Urothelium cell line (cell line): ENCODE results near the gene NEK6.

Experiments used
- DNase-seq: peaks from one replicate; pipeline ENCODE4 v3.0.0; 2011; ENCODE audit warnings: low spot score, mixed read lengths
- FAIRE-seq: peaks from 2 replicates; lab custom pipeline; 2011; peaks lifted over from hg19 to GRCh38; lab: Jason Lieb, UNC

NEK6 gene

DNA sequence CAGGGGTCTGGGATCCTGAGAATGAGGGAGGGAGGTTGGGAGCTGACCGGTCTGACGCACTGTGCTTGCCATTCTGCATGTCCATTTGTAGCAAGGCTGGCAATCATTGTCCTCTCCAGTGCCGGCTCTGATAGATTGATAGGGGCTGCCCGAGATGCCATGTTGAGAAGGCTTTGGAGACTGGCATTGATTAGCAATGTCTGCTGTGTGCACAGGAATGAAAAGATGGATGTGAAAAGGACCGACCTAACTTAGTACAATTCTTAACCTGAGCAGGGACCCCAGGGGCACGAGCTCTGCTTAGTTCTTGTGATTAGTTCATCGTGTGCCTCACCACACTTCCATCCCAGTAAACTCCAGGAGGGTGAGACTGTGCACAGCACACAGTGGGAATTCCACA, 17.0 kb downstream of the NEK6 start:
- DNase-seq = no peak
- no peak for FAIRE-seq

DNA sequence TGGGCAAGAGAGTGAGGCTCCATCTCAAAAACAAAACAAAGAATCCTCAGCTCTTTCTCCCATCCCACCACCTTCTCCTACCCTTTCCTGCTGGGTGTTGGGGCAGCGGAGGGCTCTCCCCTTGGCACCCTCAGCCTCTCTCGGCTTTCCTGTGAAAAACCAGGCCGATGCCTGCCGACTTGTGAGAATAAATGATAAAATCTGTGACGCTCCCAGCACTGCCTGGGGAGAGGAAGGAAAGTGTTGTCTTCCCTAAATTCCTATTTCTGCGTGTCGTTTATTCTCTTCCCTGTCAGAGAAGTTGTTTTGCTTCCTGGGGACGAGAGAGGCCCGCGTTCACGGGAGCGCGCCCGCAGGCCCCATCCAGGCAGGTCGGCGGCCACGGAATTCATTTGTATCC, 19.7 kb downstream of the NEK6 start:
- DNase-seq (no peak), FAIRE-seq (no peak)

DNA sequence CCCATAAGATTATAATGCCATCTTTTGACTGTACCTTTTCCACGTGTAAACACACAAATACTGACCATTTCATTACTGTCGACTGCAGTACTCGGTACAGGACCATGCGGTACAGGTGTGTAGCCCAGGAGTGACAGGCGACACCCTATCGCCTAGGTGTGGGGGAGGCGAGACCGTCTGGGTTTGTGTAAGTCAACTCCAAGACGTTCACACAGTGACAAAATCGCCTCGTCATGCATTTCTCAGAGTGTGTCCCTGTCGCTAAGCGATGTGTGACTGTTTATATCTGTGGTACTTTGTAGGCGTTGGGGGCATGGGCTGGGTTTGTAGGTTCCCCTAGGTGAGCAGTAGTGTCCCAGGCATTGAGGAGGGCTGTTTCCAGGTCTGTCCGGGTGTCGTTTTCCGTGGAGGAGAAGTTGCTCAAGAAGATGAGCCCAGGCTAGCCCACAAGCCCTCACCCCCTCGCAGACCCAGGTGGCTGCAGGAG, 20.3 kb downstream of the NEK6 start:
- DNase-seq = no peak
- no peak for FAIRE-seq

DNA sequence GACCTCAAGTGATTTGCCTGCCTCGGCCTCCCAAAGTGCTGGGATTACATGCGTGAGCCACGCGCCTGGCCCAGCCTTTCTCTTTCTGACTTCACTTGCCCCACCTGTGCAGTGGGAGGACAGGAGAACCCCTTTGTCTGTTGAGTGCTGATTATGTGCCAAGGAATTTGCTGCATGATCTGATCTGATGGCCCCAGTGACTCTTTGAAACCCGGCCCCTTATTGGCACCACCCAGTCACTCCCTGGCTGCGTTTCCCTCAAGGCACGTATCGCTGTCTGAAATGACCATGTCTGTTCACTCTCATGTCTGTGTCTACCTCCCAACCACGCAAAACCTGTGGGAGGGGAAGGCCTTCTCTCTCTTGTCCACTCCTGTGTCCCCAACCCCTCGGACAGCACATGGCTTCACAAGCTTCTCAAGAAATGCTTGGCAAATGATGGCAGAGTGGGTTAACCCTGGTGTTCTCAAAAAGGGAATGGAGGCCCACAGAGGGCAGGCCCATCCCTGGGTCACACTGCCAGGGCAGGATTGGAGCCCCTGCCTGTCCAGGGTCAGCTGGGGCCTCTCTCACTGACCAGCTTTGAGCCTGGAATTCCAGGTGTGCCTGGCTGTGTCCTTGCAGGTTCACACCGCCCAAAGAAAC, 21.9 kb downstream of the NEK6 start:
- DNase-seq (no peak), FAIRE-seq (no peak)

DNA sequence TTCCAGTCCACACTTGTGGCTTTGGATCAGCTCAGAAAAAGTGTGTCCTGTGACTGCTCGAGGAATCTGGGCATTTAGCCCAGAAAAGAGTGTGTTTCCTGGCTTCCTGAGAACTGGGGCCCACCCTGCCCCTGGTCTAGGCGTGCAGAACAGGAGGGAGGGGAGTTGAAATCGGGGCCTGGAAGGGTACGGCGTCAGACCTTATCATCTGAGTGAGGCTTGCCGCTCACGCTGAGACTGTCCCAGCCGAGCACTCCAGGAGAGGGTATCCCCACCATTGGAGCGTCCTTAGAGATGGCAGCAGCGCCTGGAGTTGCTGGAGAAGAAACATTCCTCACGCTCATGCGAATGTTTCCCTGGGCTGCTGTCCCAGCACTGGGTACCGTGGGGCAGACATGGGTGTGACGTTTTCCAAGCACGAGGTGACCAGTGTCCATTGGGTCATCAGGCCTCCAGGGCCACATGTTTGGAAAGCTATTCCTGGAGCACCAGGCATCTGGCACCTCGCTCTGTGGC, 22.5 kb downstream of the NEK6 start:
- DNase-seq (no peak), FAIRE-seq (no peak)

DNA sequence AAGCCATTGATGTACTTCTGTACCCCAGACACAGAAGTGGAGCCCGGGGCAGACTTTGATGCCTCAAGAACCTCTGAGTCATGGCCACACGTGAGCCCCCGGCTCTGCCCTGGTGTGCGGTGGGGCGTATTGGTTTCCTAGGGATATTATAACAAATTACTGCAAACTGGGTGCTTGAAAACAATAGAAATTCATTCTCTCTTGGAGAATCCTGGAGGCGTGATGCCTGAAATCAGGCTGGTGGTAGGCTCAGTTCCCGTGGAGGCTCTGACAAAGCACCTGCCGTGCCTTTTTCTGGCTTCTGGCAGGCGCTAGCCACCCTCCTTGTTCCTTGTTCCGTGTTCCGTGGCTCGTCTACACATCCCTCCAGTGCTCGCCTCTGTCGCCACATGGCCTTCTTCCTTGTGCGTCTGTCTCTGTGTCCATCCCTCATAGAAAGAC, 24.2 kb downstream of the NEK6 start:
- DNase-seq = no peak
- no peak for FAIRE-seq

DNA sequence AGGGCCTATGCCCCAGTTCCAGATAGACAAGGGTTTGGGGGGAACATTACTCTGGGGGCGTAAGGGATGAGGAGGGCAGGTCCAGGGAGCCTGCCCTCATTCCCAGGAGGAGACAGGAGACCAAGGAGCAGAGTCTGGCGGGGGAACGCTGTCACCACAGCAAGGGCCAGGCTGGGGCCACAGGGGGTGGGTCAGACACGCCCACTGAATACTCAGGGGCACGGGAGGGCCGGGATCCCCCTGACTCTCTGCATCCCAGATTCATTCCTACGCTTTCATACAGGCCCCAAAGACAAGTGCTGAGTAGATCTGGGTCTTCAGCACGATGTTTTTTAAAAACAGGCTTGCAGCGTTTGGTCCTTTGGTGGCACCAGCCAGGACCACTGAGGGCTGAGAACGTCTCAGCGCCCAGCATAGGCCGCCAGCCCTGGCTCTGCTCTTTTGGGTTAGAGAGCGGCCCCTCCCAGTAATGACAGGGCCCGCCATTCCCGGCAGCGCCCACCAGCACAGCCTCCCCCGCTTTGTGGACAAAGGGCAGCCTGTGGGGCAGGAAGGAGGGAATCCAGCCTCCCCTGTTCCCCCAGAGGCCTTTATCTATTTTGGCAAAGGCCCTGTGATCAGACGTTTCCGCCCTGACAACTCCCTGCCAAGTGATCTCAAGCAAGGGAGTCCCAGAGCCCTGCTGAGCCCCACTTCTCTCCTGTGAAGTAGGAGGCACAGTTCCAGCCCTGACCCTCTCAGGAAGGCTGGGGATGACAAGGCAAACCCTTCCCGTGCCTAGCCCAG, 24.9 kb downstream of the NEK6 start:
- no peak for FAIRE-seq

DNA sequence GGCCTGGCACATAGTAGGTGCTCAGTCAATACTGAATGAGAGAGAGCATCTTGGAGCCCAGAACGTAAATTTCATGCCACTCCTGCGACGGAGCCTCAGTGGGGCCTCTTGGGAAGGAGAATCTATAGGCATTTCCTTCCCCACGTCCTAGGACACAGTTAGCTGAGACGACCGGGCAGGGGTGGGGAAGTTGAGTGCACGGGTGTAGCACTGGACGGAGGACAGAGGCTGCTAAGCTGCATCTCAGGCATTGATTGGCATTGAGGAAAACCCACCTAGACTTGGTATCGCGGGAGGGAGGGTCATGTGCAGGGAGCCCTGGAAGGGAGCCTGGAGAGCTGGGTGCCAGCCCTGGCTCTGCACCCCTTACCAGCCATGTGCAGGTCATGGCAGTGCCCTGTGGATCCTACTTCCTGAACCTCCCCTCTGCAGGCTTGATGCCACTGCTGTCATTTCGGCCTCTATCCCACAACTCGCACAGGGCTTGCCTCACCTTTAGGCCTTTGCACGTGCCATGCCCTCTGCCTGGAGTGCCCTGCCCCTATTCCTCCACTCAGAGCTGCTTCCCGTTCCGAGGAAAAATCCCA, 25.6 kb downstream of the NEK6 start:
- DNase-seq (no peak), FAIRE-seq (no peak)

More for the DNA sequence above, 24.9 kb downstream of the NEK6 start:
- no peak for DNase-seq

DNA sequence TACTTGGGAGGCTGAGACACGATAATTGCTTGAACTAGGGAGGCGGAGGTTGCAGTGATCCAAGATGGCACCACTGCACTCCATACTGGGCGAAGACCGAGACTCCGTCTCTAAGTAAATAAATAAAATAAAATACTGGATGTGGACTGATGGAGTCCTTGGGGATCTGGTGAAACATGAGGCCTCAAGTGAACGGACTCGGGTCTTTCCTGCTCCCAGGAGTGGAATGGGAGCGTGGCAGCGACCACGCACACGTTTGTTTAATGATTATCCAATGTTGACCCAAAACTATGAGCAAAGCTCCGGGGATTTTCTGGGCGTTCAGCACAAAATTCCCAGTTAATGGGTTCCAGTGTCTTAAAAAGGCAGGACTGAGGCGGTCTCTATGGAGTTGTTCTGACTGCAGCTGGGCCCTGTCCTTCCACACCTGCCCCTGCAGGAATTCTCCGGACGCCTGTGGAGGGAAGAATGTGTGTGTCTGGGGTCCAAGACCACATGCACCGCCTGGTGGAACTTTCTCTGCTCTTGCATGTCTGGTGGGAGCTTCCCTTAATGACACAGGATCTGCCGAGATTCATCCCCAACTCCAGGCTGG, 26.6 kb downstream of the NEK6 start:
- DNase-seq (no peak), FAIRE-seq (no peak)

DNA sequence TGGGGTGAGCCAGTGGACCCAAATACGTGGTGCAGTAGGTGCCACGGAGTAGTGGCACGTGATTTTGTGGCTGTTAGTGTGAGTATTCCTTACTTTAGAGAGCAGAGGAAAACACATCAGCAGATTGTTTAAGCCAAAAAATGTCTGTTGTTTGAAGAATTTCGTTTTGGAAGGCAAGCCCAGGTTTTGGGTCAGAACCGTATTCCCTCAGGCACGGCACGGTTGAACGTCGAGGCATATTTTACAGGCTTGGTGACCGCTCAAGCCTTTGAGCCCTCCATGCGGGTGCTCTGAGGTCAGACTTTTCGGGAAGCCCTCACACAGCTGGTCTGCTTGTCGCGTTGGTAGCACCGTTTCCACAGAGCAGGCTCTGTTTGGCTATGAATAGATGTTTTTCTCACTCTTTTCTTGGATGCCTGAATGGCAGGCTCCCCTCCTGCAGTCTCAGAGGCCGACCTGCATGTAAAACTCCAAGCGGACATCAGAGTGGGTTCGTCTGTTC, 27.2 kb downstream of the NEK6 start:
- no peak for FAIRE-seq
- DNase-seq = no peak

DNA sequence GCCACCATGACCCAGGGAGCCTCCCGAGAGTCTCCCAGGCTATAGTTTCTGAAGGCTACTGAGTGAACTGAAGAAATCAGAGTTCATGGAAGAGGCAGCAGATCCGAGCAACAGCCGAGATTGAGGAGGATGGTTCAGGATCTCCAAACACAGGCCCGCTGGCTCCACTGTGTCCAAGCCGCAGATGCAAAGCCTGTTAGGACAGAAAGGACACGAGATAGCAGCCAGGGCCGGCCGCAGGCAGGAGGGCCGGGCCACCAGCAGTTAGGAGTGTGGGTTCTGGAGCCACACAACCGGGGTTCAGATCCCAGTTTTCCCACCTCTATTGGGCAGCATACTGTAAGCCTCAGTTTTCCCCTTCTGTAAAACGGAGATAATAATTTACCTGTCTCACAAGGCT, 27.7 kb downstream of the NEK6 start:
- no peak for FAIRE-seq
- no peak for DNase-seq

DNA sequence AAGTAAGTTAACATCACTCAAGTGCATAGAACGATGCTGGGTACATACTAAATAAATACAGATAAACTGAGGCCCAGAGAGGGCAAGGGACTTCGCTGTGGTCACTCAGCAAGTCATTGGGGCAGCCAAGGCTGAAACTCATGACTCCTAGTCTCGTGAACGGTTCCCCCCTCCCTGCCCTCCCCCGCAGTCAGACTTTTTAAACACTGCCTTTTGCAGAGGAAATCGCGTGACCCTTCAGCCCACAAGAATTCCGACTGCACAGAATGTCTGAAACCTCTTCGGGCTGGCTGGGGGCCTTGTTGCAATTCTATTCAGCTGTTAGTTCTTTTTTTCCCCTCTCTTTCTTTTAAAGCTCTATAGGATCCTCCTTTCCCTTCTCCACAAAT, 28.1 kb downstream of the NEK6 start:
- no peak for FAIRE-seq
- peak; percentile 58 for DNase-seq

DNA sequence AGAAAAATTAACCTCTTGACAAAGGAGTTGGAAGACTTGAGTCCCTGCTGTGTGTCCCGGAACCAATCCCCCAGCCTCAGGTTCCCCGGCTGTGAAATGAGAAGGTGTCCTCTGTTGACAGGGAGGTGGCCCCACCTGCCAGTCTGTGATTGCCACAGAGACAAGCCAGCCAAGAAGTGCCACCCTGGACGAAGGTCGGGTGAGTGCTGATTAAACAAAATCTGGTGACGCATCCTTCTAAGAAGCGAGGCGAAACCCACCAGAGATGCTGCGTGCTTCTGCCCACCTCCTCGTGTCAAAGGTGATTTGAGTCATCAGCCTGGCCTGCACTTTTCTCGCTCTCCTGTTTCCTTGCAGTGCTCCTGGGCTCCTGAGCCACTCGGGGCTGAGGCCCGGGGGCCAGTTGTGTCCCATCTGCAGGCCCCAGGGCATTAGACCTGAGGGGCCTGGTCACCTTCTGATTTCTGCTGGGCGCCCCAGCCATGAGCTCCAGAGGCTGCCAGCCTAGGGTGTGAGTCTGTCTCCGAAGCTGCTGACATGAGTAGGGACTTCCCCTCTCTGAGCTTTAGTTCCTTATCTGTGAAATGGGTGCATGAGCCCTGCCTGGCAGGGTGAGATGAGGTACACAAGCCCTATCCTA, 28.7 kb downstream of the NEK6 start:
- no peak for FAIRE-seq
- peak; percentile 64 for DNase-seq

DNA sequence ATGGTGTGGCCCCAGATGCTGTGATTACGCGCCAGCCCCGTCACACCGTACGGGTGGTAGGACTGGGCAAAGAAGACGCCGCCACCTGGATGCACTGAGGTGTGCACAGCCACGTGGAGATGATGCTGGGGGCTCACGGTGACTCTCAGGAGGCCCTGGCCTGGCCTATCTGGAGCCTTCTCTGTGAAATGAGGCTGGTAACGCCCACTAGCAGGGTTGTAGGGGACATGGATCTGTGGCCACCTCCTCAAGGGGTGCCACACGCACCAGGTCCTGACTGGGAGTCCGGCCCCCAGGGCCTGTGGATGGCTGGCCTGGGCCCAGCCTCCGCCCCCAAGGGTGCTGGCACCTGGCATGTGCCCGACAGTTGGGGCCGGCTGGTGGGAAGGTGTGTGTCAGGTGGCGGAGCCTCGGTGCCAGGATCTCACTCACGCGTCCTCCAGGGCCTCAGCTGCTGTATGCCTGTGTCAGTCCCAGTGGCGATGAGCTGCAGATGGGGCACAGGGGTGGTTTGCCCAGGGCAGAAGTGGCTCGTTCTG, 32.4 kb downstream of the NEK6 start:
- FAIRE-seq = no peak
- DNase-seq = no peak

DNA sequence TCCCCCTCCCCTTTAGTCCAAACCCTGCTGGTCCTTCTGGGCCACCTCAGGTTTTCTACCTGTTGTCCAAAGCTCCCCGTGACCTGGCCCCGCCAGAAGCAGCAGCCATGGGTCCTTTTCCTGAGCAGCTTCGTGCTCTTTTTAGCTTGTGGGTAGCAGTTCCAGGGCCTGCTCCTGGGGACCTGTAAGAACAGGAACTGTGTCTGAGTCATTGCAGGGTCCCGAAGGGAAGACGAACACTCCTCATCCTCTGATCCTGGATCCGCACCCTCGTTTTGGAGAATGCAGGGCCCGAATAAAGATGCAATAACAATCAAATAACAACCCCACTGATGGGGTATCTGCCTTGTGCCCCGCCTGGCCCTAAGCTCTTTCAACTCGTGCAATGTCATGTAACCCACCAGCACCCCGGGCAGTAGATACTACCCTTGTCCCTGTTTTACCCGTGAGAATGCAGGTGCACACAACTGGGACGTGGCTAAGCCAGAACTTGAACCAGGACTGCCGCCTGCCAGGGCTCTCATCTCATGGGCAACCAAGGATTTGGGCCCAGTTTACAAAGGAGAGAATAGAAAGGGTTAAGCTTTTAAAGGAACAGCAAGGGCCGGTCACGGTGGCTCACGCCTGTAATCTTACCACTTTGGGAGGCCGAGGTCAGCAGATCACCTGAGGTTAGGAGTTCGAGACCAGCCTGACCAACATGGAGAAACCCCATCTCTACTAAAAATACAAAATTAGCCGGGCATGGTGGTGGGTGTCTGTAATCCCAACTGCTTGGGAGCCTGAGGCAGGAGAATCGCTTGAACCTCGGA, 33.2 kb downstream of the NEK6 start:
- DNase-seq = no peak
- FAIRE-seq = no peak

DNA sequence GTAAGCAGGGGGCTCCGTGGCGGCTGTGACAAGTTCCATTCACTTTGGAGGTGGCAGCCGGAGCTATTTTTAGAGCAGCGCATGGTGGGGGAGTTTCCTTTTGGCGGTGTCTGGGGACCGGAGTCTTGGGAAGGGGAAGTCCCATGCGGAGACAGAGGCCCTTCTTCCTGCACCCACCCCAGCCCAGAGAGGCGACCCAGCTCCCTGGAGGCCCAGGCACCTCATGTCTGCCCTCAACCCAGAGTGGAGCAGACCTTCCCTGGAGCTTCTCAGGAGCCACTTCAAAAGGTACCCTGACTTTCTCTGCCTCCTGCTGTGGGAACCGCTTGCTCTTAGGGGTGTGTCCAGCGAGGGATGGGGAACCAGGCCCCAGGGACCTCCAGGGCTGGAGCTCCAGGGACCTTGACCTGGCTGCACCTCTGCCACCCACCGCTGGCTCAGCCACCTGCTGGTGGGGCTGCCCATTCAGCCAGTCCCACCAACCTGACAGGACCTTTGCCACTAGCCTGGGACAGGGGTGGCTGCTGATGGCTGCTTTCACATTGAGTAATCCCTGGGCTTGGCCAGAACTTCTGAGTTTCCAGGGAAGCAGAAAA, 34.1 kb downstream of the NEK6 start:
- DNase-seq = no peak
- no peak for FAIRE-seq

DNA sequence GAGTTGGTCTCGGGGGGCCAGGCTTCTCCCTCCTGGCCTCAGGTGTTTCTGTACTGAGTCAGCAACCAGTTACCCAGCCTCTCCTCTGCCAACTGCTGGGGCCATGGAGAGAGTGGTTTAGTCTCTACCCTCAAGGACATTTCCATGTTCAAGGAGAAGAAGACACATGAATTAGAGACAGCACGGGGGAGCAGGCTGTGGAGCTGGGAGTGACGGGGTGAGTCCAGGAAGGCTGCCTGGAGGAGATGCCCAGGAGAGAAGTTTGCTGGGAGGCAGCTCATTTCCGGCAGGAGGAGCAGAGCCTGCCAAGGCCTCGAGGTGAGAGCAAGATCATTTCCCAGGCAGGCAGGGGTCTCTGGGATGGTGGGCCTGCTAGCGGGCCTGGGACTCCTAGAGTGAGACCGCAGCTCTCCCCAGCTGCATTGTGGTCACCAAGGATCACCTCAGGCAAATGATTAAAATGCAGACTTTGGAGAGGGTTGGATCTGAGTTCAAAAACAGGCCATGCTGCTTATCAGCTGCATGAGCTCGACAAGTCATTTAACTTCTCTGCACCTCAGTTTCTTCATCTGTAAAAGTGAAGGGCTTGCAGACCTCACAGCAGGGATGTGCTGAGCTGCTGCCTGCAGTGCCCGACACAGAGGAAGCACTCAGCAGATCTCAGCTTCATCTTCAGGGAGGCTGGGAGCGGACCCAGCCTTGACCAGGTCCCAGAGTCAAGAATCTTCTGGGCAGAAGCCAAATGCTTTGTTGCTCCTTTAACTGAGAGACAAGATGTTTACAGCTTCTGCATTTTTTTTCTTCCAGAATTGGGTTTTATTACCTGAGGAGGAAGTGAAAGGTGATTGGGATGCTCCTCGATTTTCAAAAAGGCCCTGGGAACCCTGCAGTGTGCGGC, 35.2 kb downstream of the NEK6 start:
- DNase-seq = no peak
- FAIRE-seq = no peak
